Central memory CD4-positive, alpha-beta T cell (primary cell): ENCODE results near the gene SYT8.
"Not testable (repeated sequence)": the region's sequence is repeated elsewhere in the genome, so short reads cannot be mapped to it uniquely, and the experiment has no call there.

Source experiments
- DNase-seq: peaks from one replicate; pipeline ENCODE4 v3.0.0; 2022

SYT8 gene

DNA sequence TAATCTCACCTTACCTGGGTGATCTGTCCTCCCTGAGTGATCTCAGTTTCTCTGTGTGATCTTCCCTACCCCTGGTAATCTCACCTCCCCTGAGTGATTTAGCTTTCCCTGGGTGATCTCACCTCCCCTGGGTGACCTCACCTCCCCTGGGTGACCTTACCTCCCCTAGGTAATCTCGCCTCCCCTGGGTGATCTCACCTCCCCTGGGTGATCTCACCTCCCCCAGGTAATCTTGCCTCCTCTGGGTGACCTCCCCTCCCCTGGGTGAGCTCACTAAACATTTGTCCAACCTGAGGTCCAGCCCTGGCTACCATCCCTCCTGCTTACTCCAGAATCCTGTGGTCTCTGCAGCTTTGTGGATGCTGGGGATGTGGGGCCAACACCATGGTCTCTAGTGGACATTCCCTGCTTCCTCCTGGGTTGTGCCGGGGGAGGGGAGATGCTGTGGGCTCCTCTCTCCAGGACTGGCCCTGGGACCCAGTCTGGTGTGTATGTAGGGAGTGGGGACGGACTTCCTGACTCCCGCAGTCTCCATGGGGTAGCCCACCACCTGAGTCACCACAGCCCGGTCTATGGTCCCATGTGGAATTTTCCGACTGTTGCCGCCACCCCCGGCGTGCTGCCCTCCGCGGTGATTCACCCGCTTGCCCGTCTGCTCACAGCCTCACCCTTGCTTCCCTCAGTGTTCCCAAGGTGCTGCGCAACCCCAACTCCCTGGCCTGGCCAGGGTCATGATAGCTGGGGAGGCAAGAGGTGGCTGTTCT, 28.0 kb downstream of the SYT8 start:
- no peak for DNase-seq

DNA sequence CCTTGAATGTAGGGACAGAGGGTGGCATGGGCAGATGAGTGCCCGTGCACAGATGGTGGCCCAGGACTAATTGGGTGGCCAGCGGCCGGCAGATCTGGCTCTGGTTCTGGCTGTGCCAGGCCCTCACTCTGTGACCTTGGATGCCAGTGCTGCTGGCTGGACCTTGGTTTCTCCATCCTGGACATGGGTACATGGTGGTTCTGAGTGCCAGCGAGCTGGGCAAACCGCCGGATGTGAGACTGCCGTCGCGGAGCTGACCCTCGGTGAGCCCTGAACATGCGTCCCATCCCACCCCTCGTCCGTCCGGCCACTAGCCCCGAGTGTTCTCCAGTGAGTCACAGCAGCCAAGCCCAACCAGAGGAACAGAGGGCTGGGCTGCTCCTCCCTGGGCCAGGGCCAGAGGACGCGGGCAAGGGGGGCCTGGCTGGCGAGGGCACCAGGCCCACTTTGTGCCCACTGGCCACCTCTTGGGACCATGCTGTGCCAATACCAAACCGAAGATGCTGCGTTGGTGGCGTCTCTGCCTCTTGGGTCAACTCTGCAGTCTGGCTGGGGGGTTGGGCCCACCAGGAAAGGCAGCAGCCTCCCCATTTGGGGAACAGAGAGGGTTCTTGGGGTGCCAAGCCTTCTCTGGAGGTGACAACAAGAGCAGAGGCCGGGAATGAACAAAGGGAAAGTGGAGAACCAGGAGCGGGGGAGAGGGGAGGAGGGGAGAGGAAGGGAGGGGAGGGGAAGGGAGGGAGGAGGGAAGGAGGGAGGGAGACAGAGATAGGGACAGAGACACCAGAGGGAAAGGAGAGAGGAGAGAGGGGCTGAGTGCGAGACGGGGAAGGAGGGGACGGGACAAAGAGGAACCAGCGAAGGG, 28.8 kb downstream of the SYT8 start:
- DNase-seq, result no peak

DNA sequence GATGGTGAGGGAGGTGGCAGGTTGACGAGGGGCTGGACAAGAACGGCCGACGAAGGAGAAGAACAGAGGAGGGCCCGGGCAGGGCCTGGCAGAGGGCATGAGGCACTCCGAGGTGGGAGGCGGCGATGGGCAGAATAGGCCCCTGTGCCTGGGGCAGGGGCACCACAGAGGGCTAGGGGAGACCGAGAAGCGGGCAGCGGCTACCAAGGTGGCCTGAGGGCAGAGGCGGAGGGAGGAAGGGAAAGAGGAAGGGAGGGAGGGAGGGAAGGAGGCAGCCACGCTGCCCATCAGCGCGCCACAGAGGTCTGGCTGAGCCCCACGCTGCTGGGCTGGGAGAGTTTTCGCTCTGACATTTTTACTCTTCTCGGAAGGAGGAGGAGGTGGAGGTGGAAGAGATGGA, 29.4 kb downstream of the SYT8 start:
- DNase-seq, result no peak

DNA sequence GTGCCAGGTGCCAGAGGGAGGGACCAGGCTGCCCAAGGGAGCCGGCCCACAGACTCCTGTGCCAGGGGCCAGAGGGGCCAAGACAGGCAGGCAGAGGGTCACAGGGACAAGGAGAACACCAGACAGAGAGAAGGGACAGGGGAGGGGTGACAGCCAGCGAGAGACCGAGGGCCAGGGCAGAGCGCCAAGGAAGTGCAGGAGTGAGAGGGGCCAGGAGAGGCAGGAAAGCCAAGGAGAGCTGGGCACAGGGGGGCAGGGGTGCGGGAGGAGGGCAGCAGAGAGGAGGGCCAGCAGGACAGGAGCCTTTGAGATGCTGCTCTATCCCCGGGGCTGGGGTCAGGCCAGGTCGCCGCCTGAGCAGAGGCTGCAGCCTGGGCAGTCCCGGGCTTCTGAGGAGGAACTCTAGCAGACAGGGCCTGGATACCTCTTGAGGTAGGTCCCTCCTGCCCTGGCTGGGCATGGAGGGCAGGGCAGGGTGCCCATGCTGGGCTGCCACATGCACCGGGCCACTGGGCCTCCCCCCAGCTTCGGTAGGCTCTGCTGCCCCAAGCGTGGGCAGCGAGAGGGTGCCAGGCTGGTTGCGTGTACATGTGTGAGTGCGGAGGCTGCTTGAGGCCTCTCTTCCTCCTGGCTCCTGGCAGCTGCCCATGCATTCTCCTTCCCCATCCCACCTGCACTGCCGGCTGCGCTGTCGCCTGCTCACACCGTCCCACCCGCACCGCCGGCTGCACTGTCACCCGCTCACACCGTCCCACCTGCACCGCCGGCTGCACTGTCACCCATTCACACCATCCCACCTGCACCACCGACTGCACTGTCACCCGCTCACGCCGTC, 30.3 kb downstream of the SYT8 start:
- DNase-seq, result no peak

DNA sequence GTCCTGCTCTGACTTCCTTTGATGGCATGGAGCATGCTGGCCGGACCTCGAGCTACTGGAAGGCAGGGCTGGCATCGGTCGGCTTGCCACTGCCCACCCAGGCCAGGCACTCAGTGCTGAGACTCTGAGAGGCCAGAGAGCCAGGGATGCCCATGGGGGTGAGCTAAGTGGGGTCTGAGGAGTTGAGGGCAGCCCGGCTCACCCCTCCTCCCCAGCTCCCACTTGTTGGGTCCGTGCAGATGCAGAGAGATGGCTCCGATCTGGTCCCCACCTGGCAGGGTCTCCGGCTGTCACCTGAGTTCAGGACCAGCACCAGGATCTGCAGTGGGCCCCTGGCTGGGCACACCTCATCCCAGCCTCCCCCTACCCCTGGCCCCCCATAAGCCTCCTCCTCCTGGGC, 31.4 kb downstream of the SYT8 start:
- DNase-seq, result no peak

DNA sequence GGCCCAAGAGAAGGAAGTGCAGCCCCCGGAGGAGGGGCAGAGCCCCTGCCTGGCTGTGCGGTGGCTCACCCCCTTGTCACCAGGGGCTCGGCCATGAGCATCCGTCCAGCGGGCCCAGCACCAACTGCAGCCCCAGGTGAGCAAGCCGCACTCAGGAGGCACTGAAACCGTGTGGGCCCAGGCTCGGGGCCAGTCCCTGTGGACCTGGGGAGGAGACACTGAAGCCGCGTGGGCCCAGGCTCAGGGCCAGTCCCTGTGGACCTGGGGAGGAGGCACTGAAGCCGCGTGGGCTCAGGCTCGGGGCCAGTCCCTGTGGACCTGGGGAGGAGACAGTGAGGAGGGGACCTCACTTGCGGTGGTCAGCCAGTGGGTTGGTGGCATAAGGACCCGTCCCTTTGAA, 32.0 kb downstream of the SYT8 start:
- no peak for DNase-seq

DNA sequence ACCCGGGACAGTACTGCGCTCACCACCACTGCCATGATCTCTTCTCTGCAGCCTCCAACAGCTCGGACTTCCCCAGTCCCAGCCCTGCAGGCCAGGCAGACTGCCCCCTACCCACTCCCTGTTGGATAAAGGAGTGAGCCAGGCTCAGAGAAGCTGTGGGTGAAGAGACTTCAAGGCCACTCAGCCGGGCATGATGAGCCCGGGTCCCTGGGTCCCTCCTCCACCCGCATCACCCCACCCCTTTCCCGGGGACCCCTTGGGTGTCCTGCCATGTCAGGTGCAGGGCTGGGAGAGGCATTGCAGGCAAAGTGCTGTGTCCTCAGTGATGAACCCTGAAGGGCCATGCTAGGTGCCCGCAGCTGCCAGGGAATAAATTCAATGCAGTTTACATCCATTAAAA, 32.6 kb downstream of the SYT8 start:
- DNase-seq, result no peak

DNA sequence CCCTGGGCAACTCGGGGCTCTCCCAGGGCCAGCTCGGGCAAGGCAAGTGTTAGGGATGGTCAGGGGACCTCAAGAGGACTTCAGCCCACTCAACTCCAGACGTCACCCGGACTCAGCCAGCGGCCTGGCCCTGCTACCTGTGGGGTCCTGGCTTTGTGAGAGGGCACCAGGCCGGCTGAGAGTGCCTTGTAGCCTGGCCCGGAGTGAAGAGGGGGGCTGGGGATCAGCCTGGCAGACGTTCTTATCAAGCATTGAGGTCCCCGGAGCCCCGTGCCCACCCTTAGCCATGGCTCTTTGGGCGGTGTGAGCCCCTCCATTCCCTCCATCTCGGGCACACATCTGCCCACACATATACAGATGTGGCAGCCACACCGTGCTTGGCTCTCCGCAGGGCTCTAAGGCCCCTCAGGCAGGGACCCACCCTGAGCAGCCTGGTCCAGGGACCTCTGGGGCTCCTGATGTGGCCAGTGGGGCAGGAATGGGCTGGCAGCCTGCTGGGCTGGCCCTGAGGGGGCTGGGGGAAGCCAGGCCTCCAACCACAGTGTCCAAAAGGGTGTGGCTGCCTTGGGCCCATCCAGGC, 33.4 kb downstream of the SYT8 start:
- DNase-seq, result no peak

DNA sequence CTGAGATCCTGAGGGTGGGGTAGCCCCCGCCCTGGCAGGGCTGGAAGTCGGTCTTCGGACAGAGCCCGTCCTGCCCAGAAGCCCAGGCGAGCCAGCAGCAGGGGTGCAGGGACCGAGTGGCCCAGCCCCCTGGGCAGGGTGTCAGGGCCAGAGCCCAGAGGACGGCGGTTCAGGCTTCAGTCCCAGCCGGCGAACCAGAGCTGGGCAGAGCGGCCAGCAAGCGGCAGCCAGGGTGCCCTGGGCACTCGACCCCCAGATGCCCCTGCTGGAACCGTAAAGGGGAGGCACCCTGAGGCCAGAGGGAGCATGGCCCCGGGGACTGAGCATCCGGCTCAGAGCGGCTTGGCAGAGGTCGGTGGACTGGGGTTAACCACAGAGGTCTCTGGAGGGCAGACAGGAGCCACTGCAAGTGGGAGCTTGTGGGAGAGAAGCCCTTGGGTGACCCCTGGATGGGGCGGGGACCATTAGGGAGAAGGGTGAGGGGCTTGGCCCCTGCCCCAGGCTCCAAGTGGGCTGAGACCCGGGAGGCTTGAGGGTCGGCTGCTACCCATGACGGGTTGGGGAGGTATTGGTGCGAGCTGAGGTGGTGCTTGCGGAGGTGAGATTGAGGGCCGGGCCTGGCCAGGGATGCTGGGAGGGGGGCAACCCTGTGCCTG, 34.0 kb downstream of the SYT8 start:
- DNase-seq, result no peak

DNA sequence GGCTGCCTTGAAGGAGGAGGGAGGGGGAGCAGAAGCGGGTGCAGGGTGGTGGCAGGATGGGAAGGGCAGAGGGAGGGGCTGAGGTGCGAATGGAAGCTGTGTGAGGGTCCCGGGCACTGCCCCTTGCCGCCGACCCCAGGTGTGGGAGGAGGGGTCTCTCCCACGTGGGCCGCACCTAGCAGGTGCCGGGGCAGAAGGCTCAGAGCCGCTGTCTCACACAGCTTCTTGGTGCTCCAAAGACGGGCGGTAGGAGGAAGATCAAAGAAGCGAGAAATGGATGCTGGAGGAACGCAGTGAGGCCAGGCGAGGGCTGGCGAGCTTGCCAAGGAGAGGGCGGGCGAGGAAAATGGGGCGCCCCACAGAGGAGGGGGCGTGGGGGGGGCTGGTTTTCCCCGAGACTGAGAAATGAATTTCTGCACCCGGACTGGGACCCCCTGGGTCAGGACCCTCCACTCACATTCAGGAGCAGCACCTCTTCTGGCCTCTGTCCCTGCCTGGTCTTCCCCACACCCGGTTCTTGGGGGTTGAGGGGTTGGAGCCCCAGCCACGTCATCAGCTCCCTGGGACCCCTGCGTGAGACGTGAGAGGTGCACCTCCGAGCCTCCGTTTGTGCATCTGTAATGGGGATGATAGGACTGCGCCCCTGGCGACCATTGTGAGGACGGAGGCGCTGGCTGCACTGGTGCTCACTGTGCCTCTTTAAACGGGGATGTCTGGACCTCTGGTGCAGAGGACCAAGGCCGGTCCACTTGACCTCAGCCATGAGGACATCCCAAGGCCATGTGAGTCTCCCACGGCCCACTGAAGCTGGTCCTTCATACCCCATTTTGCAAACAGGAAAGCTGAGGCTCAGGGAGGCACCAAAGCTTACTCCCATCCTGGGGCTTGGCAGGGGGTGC, 34.9 kb downstream of the SYT8 start:
- DNase-seq, result no peak

DNA sequence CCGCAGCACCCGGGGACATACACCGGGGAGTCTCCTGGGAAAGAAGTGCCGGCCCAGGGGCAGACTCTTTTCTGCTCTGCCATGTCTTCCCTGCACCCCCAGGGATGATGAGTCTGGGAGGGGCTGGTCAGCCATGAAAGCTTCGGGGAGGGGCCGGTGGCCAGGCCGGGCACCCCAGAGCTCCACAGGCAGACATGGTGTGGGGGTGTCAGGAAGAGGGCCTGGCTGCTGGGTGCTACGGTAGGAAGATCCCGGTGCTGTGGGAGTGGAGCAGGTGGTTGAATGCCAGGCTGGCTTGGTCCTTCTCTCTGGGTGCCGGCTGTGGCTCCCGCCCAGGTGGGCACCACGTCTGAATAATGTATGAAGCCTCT, 35.5 kb downstream of the SYT8 start:
- DNase-seq, result no peak

DNA sequence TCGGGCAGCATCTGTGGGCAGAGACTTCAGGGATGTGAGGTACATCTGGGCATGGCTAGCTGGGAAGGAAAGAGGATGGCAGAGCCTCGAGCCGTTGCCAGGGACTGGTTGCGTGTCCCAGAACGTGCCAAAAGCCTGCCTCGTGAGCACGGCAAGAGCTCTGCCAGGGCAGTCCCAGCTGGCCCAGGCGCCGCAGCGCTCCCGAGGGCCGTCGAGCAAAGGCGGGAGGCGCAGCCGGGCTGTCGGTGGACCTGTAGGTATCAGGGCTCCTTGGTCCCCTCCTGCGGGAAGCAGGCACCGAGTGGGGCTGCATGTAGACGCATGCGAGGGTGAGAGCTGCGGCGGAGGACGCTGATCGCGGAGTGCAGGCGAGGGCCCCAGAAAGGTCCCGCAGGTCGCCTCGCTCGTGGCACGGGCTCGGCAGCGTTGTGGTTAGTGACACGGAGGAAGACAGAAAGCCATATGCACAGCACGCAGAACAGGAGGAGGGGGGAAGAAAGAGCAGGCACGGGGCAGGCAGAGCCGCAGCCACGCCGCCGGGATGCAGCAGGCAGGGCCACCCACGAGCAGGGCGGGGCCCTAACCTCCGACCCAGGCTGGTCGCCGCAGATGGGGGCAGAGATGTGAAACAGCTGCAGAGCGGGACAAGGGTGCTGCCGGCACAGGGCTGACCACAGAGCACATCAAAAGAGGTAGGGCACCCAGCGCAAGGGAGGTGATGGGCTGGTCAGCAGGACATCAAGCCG, 36.1 kb downstream of the SYT8 start:
- DNase-seq, result peak; percentile 61

DNA sequence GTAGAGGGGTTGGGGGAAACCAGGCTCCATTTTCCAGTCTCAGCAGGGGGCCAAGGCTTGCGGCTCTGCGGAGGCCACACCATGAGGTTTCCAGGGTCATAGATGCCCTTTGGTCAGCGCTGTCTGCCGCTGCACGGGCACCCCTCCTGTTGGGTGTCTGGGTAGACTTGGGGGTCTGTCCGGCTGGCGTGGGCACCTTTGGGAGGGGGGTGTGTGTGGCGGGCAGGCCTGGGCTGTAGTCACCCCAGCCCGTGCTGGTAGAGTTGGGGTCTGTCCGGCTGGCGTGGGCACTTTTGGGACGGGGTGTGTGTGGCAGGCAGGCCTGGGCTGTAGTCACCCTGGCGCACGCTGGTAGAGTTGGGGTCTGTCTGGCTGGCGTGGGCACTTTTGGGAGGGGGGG, 36.7 kb downstream of the SYT8 start:
- DNase-seq, result no peak

DNA sequence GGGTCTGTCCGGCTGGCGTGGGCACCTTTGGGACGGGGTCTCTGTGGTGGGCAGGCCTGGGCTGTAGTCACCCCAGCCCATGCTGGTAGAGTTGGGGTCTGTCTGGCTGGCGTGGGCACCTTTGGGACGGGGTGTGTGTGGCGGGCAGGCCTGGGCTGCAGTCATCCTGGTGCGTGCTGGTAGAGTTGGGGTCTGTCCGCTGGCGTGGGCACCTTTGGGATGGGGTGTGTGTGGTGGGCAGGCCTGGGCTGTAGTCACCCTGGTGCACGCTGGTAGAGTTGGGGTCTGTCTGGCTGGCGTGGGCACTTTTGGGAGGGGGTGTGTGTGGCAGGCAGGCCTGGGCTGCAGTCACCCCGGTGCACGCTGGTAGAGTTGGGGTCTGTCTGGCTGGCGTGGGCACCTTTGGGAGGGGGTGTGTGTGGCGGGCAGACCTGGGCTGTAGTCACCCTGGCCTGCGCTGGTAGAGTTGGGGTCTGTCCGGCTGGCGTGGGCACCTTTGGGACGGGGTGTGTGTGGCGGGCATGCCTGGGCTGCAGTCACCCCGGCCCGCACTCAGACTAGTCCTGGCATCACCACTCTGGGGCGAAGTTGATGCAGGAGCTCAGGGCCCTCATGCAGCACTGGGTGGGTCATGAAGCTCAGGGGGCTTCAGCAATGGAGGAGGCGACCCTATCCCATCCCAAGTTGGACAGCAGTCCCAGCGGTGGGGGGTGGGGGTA, 37.6 kb downstream of the SYT8 start:
- no peak for DNase-seq

DNA sequence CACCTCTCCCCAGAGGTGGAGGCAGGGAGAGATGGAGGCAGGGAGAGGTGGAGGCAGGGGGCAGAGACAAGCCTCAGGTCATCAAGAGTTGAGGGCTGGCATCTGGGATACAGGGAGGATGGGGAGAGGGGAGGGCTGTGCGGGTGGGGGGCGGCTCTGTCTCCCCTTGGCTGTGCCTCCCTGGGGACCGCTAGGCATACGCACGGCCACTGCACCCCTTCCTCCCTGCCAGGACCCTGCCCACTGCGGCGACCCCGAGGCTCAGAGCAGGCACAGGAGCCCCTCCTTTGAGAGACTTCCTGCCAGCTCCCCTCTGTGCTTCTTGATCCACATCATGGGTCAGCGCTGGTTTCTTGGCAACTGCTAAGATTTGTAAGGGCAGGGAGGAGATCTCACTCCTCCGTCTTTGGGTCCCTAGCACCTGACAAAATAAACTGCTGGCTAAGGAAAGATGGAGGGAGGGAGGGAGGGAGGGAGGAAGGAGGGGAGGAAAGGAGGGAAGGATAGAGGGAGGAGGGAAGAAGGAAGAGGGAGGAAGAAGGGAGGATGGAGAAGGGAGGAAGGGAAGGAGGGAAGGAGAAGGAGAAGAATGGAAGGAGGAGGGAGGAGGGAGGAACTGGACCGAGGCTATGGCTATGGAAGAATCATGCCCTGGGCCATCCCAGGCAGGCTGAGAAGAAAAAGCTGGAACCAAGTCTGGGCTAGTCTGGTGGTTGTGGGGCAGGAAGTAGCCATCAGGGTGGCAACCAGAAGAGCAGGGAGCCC, 38.4 kb downstream of the SYT8 start:
- DNase-seq, result no peak

DNA sequence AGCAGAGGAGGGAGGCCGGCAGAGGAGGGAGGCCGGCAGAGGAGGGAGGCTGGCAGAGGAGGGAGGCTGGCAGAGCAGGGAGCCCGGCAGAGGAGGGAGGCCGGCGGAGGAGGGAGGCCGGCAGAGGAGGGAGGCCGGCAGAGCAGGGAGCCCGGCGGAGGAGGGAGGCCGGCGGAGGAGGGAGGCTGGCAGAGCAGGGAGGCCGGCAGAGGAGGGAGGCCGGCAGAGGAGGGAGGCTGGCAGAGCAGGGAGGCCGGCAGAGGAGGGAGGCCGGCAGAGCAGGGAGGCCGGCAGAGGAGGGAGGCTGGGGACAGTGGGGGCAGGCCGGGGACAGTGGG, 39.0 kb downstream of the SYT8 start:
- not testable (repeated sequence) for DNase-seq

DNA sequence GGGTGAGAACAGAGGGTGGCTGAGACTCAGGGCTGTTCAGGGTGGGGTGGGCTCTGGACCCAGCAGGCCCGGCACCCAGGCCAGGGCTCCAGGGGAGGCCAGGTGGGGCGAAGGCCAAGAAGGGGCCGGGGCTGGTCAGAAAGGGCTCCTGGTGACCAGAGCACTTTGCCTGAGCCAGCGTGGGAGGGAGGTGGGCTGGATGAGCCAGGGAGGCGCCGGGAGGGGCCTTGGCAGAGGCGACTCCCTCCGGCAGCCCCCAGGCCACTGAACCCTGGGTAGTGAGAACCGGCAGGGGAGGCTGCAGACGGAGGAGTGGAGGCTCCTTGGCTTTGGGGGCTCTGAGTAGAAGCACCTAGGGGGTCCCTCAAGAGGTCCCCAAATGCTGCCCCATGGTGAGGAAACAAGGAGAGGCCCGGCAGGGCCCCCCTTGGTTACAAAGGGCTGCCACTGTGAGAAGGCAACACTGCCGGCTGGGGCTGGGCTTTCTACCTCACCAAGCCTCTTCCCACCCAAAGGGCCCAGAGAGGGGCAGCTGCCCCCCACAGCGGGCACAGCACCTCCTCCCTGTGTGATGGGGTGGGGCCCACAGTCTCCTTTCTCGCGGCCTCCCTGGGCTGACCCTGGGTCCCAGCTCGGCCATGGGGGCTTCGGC, 39.8 kb downstream of the SYT8 start:
- DNase-seq, result not testable (repeated sequence)

DNA sequence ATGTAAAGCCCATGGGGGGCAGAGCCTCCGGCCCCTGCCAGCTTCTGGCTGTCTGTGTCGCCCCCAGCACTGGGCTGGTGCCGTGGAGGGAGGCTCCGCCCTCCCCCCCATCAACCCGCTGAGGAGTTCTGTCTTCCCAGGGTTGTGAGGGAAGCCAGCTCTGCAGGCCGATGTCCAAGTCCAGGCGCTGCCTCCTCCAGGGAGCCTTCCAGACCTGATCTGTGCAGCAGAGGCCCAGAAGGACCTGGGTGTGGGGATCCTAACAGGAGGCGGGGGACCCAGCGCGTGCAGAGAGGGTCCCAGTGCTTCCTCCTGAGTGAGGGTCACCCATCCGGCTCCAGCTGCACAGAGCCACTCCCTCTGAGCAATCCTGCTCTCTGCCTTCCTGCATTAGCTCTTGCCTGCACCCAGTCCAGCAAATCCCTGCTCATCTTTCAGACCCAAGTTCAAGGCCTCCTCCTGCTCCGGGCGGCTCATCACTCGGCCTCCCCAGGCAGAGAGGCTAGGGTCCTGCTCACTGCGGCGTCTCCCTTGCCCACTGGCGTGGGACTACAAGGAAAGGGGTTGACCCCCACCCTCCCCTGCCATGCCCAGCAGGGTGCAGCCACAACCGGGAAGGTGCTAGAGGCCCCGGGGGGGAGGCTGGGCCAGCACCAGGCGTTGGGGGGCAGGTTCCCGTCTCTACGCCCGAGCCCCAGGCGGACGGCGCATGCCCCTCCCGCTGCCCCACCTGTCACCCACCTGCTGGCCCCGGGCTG, 40.5 kb downstream of the SYT8 start:
- no peak for DNase-seq
